CD4-positive, CD25-positive, alpha-beta regulatory T cell (primary cell): ENCODE results near the gene ATXN2. TPM values are rescaled to one million over a fixed set of nuclear protein-coding genes. Genes with fewer than 3 reads are reported as not detected.
"Not testable (repeated sequence)": the region's sequence is repeated elsewhere in the genome, so short reads cannot be mapped to it uniquely, and the experiment has no call there.

Experiments used
- ATAC-seq, 2 donors: fragments of 150-1000 bp; cut with Tn5 transposase; one replicate each; pipeline ENCODE4 v1.10.0; 2021; ENCODE audit warnings: low read depth in 2 of 2, moderate number of reproducible peaks in 2 of 2, moderate library complexity in 1 of 2
- DNase-seq, 3 donors: peaks; one replicate each; pipeline versions ENCODE4 v3.0.0 to v3.0.0-alpha.2; 2012 to 2022; ENCODE audit warnings: mixed read lengths in 1 of 3
- H3K27ac ChIP-seq: one replicate; pipeline ENCODE4 v1.7.0; 2013; ENCODE audit warnings: mild to moderate bottlenecking, low read length; ENCODE audit not compliant: insufficient read depth, poor library complexity, severe bottlenecking
- H3K27me3 ChIP-seq: one replicate; pipeline ENCODE4 v1.7.0; 2013; ENCODE audit warnings: low read length; ENCODE audit not compliant: control insufficient read depth, insufficient read depth
- H3K36me3 ChIP-seq: one replicate; pipeline ENCODE4 v1.7.0; 2013; ENCODE audit warnings: mild to moderate bottlenecking, low read length, moderate library complexity; ENCODE audit not compliant: control insufficient read depth, insufficient read depth
- H3K4me1 ChIP-seq: 2 replicates; pipeline ENCODE4 v1.7.0; 2013; ENCODE audit warnings: mild to moderate bottlenecking, low read length; ENCODE audit not compliant: insufficient read depth, control insufficient read depth, poor library complexity, severe bottlenecking
- H3K4me3 ChIP-seq: one replicate; pipeline ENCODE4 v1.7.0; 2013; ENCODE audit warnings: low read depth, mild to moderate bottlenecking, low read length, moderate library complexity
- H3K9me3 ChIP-seq, 2 experiments: 1 replicate in 1 of 2; 2 replicates in 1 of 2; pipeline ENCODE4 v1.7.0; 2013; ENCODE audit warnings: low read length in 2 of 2, mild to moderate bottlenecking in 1 of 2, moderate library complexity in 1 of 2; ENCODE audit not compliant: control insufficient read depth in 2 of 2
- H3K27ac Mint-ChIP-seq, 3 donors: one replicate each; pipeline ENCODE4 v1.8.0; 2020 to 2022; ENCODE audit warnings: mild to moderate bottlenecking in 3 of 3, mixed read lengths in 3 of 3, moderate library complexity in 2 of 3
- H3K27me3 Mint-ChIP-seq: one replicate; pipeline ENCODE4 v1.8.0; 2022; ENCODE audit warnings: mild to moderate bottlenecking, mixed read lengths
- H3K36me3 Mint-ChIP-seq: one replicate; pipeline ENCODE4 v1.8.0; 2020; ENCODE audit warnings: mixed read lengths
- H3K4me1 Mint-ChIP-seq, 4 donors: one replicate each; pipeline ENCODE4 v1.8.0; 2020 to 2022; ENCODE audit warnings: mixed read lengths in 4 of 4, mild to moderate bottlenecking in 1 of 4
- H3K4me3 Mint-ChIP-seq, 4 donors: one replicate each; pipeline ENCODE4 v1.8.0; 2020 to 2022; ENCODE audit warnings: mild to moderate bottlenecking in 4 of 4, mixed read lengths in 4 of 4, moderate library complexity in 3 of 4
- H3K9me3 Mint-ChIP-seq, 7 donors: one replicate each; pipeline ENCODE4 v1.8.0; 2020 to 2022; ENCODE audit warnings: mixed read lengths in 7 of 7, mild to moderate bottlenecking in 3 of 7, moderate library complexity in 2 of 7
- polyA plus RNA-seq, 4 donors: library from polyadenylated mRNA; unstranded; fragments of 300-500 nt; fragmentation: Illumina TruSeq; gene quantifications; one replicate each; pipeline ENCODE4 v1.2.3, GENCODE V29; 2021
- total RNA-seq: library from RNA; stranded (reverse); gene quantifications from one replicate; pipeline ENCODE4 v1.2.3, GENCODE V29; 2022

Gene ATXN2
- total and polyA plus RNA-seq, 5 donors from 2014 or later: 9.7 to 43.1 (median 14.8) TPM

GRCh38 chr12:111596985-111597830 is 1.9 kb downstream of the ATXN2 start:
- Histone ChIP-seq H3K36me3 (no peaks in the 10 kb centered on the region), H3K4me3 (peak overlapping the region; percentile 78), H3K9me3 (no peaks in the 10 kb centered on the region), H3K27me3 (no peaks in the 10 kb centered on the region), H3K27ac (peak overlapping the region; percentile 47), H3K4me1 (peaks cover 23% of the 10 kb centered on the region)
- H3K4me1 Mint-ChIP-seq: peaks cover 10 to 60% (median 38%) of the 10 kb centered on the region in 4 donors
- H3K27ac Mint-ChIP-seq: peak overlapping the region; percentile 58 to 93 (median 88)
- H3K36me3 Mint-ChIP-seq: no peaks in the 10 kb centered on the region
- ATAC-seq (no peak), DNase-seq (peak in 2 of 3 donors; percentile 14 to 47)
- no peaks in the 10 kb centered on the region for H3K9me3 Mint-ChIP-seq
- peaks cover 20% of the 10 kb centered on the region for H3K27me3 Mint-ChIP-seq
- H3K4me3 Mint-ChIP-seq: peak overlapping the region; percentile 94 to 97 (median 95)

- not testable (repeated sequence) for H3K27ac ChIP-seq, H3K27me3 ChIP-seq, H3K9me3 Mint-ChIP-seq, ATAC-seq, H3K9me3 ChIP-seq, DNase-seq, H3K36me3 Mint-ChIP-seq, H3K36me3 ChIP-seq
- Mint-ChIP-seq H3K27me3 (peaks cover 14% of the 10 kb centered on the region), H3K27ac (peak overlapping the region in 1 of 3 donors; percentile 29), H3K4me3 (peak overlapping the region; percentile 11 to 84 (median 50)), H3K4me1 (peaks cover 10 to 62% (median 40%) of the 10 kb centered on the region in 4 donors)
- peak overlapping the region; percentile 2 for H3K4me3 ChIP-seq
- peaks cover 23% of the 10 kb centered on the region for H3K4me1 ChIP-seq
Measured at GRCh38 chr12:111595341-111595835, 3.7 kb downstream of the ATXN2 start.

DNA sequence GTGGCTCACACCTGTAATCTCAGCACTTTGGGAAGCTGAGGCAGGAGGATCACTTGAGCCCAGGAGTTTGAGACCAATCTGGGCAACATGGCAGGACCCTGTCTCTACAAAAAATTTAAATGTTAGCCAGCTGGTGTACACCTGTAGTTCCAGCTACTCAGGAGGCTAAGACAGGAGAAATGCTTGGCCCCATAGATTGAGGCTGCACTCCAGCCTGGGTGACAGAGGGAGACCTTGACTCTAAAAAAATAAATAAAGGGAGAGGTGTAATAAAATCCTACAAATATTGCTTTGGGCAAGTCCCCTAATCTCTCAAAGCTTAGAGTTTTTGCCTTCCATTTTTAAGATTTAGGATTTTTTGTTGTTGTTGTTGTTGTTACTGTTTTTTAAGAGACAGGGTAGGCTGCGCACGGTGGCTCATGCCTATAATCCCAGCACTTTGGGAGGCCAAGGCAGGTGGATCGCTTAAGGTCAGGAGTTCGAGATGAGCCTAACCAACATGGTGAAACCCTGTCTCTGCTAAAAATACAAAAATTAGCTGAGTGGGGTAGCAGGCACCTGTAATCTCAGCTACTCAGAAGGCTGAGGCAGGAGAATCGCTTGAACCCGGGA is 7.6 kb downstream of the ATXN2 start:
- not testable (repeated sequence) for ATAC-seq, H3K27ac ChIP-seq, H3K9me3 ChIP-seq, H3K4me1 ChIP-seq, H3K27me3 Mint-ChIP-seq, H3K9me3 Mint-ChIP-seq, H3K4me3 Mint-ChIP-seq, DNase-seq, H3K27ac Mint-ChIP-seq, H3K4me3 ChIP-seq, H3K27me3 ChIP-seq, H3K36me3 ChIP-seq, H3K36me3 Mint-ChIP-seq
- peaks cover 6 to 67% (median 30%) of the 10 kb centered on the region in 4 donors for H3K4me1 Mint-ChIP-seq

- Mint-ChIP-seq H3K4me1 (peaks cover 6 to 58% (median 23%) of the 10 kb centered on the region in 4 donors), H3K9me3 (no peaks in the 10 kb centered on the region), H3K4me3 (peak overlapping the region in 1 of 4 donors; percentile 32), H3K27ac (peak overlapping the region in 1 of 3 donors; percentile 26), H3K27me3 (no peaks in the 10 kb centered on the region), H3K36me3 (no peaks in the 10 kb centered on the region)
- Histone ChIP-seq H3K4me1 (no peaks in the 10 kb centered on the region), H3K27ac (no peak overlapping the region), H3K4me3 (no peak overlapping the region), H3K27me3 (no peaks in the 10 kb centered on the region), H3K9me3 (no peaks in the 10 kb centered on the region), H3K36me3 (no peaks in the 10 kb centered on the region)
- DNase-seq (no peak), ATAC-seq (no peak)
Measured at GRCh38 chr12:111590552-111590951, 8.6 kb downstream of the ATXN2 start.

- H3K4me1 Mint-ChIP-seq: peaks cover 0 to 54% (median 16%) of the 10 kb centered on the region in 4 donors
- H3K9me3 Mint-ChIP-seq: no peaks in the 10 kb centered on the region
- Histone ChIP-seq H3K27me3 (no peaks in the 10 kb centered on the region), H3K27ac (no peak overlapping the region), H3K9me3 (no peaks in the 10 kb centered on the region), H3K4me3 (no peak overlapping the region), H3K36me3 (no peaks in the 10 kb centered on the region), H3K4me1 (no peaks in the 10 kb centered on the region)
- DNase-seq (no peak), ATAC-seq (no peak)
- H3K27me3 Mint-ChIP-seq: no peaks in the 10 kb centered on the region
- H3K36me3 Mint-ChIP-seq: peaks cover 3% of the 10 kb centered on the region
- H3K27ac Mint-ChIP-seq: peak overlapping the region in 1 of 3 donors; percentile 9
- H3K4me3 Mint-ChIP-seq: no peak overlapping the region
Measured at GRCh38 chr12:111589601-111590000, 9.5 kb downstream of the ATXN2 start.

GRCh38 chr12:111588010-111588409 is 11.1 kb downstream of the ATXN2 start:
- Histone ChIP-seq H3K9me3 (no peaks in the 10 kb centered on the region), H3K27me3 (no peaks in the 10 kb centered on the region), H3K4me1 (no peaks in the 10 kb centered on the region), H3K36me3 (no peaks in the 10 kb centered on the region), H3K27ac (no peak overlapping the region), H3K4me3 (no peak overlapping the region)
- Mint-ChIP-seq H3K4me1 (peaks cover 0 to 40% (median 9%) of the 10 kb centered on the region in 4 donors), H3K27me3 (no peaks in the 10 kb centered on the region), H3K36me3 (peaks cover 3% of the 10 kb centered on the region), H3K27ac (no peak overlapping the region), H3K4me3 (no peak overlapping the region), H3K9me3 (no peaks in the 10 kb centered on the region)
- DNase-seq: no peak
- ATAC-seq: no peak

DNA sequence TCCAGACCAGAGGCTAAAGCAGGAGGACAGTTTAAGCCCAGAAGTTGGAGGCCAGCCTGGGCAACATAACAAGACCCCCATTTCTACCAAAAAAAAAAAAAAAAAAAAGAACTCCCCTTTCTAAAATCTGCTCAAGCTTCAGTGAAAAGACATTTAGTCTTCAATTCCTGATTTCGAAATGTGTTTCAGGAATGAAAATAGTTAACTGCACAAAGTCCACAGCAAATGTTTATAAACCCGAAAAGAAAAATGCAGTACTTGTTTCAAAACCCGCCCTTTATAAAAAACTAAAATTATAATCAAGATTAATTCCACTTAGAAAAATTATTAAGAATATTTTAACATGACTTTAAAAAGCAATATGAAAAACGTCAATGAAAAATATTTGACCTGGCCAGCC is 12.1 kb downstream of the ATXN2 start:
- no peaks in the 10 kb centered on the region for H3K36me3 ChIP-seq
- H3K27ac Mint-ChIP-seq: no peak overlapping the region
- no peaks in the 10 kb centered on the region for H3K9me3 ChIP-seq
- DNase-seq: no peak
- H3K9me3 Mint-ChIP-seq: no peaks in the 10 kb centered on the region
- H3K4me3 ChIP-seq: no peak overlapping the region
- no peaks in the 10 kb centered on the region for H3K27me3 Mint-ChIP-seq
- peaks cover 3% of the 10 kb centered on the region for H3K36me3 Mint-ChIP-seq
- H3K4me1 ChIP-seq: no peaks in the 10 kb centered on the region
- no peak for ATAC-seq
- no peak overlapping the region for H3K4me3 Mint-ChIP-seq
- no peak overlapping the region for H3K27ac ChIP-seq
- peaks cover 0 to 33% (median 8%) of the 10 kb centered on the region in 4 donors for H3K4me1 Mint-ChIP-seq
- no peaks in the 10 kb centered on the region for H3K27me3 ChIP-seq
